Measurements from ENCODE around the gene GRK5. TPM values are rescaled to one million over a fixed set of nuclear protein-coding genes. Genes with fewer than 3 reads are reported as not detected.

The GRK5 gene
- total RNA-seq, 1 experiment from 2014 or later = 58.2 TPM

GRCh38 chr10:119408072-119408471 is 200.7 kb downstream of the GRK5 start:
- no peaks in the 10 kb centered on the region for H3K4me1 ChIP-seq (ENCODE audit: insufficient read depth, low read length, poor library complexity, severe bottlenecking)
- intact Hi-C loops (cut with micrococcal nuclease; ENCODE audit: unreplicated experiment) = no loop called here
- ChIA-PET CTCF (no interaction called here), POLR2A (ENCODE audit: low non-redundant PET) (no interaction called here)
- H3K4me3 ChIP-seq (ENCODE audit: low read depth, low read length, poor library complexity, severe bottlenecking) = no peak overlapping the region
- TF ChIP-seq CTCF (conservative IDR thresholded peaks at IDR 0.05; ENCODE audit: low read depth, low read length) = no peak
- TF ChIP-seq EZH2 (IDR thresholded peaks at IDR 0.05; ENCODE audit: borderline replicate concordance, low read depth, low read length, poor library complexity, severe bottlenecking) = no peak
- no TSS peak for BruUV-seq (replicated peaks)
- H3K27me3 ChIP-seq (replicated peaks; ENCODE audit: insufficient read depth, low read depth, low read length, poor library complexity) = no peaks in the 10 kb centered on the region
- H3K27ac ChIP-seq (ENCODE audit: low read depth, low read length, poor library complexity, severe bottlenecking) = no peak overlapping the region
- DNase-seq (ENCODE audit: low spot score) = no peak
- peaks cover 2% of the 10 kb centered on the region for H3K36me3 ChIP-seq (ENCODE audit: insufficient read depth, low read length, poor library complexity, severe bottlenecking)
- no peaks in the 10 kb centered on the region for H3K9me3 ChIP-seq (ENCODE audit: low read depth, low read length, poor library complexity, severe bottlenecking)

- no peak overlapping the region for H3K27ac ChIP-seq (ENCODE audit: low read depth, low read length, poor library complexity, severe bottlenecking)
- H3K4me1 ChIP-seq (ENCODE audit: insufficient read depth, low read length, poor library complexity, severe bottlenecking) = no peaks in the 10 kb centered on the region
- no peak overlapping the region for H3K4me3 ChIP-seq (ENCODE audit: low read depth, low read length, poor library complexity, severe bottlenecking)
- ChIA-PET POLR2A (ENCODE audit: low non-redundant PET) (no interaction called here), CTCF (no interaction called here)
- BruUV-seq (replicated peaks) = no TSS peak
- no peak for TF ChIP-seq CTCF (conservative IDR thresholded peaks at IDR 0.05; ENCODE audit: low read depth, low read length)
- TF ChIP-seq EZH2 (IDR thresholded peaks at IDR 0.05; ENCODE audit: borderline replicate concordance, low read depth, low read length, poor library complexity, severe bottlenecking) = no peak
- H3K36me3 ChIP-seq (ENCODE audit: insufficient read depth, low read length, poor library complexity, severe bottlenecking) = peaks cover 2% of the 10 kb centered on the region
- H3K27me3 ChIP-seq (replicated peaks; ENCODE audit: insufficient read depth, low read depth, low read length, poor library complexity) = no peaks in the 10 kb centered on the region
- H3K9me3 ChIP-seq (ENCODE audit: low read depth, low read length, poor library complexity, severe bottlenecking) = no peaks in the 10 kb centered on the region
- intact Hi-C loops (cut with micrococcal nuclease; ENCODE audit: unreplicated experiment) = no loop called here
- DNase-seq (ENCODE audit: low spot score) = no peak
Observed at GRCh38 chr10:119408969-119409371, 201.6 kb downstream of the GRK5 start.

GRCh38 chr10:119409385-119409784 is 202.0 kb downstream of the GRK5 start:
- Histone ChIP-seq H3K4me3 (ENCODE audit: low read depth, low read length, poor library complexity, severe bottlenecking) (no peak overlapping the region), H3K36me3 (ENCODE audit: insufficient read depth, low read length, poor library complexity, severe bottlenecking) (peaks cover 2% of the 10 kb centered on the region), H3K27me3 (replicated peaks; ENCODE audit: insufficient read depth, low read depth, low read length, poor library complexity) (no peaks in the 10 kb centered on the region), H3K27ac (ENCODE audit: low read depth, low read length, poor library complexity, severe bottlenecking) (no peak overlapping the region), H3K9me3 (ENCODE audit: low read depth, low read length, poor library complexity, severe bottlenecking) (no peaks in the 10 kb centered on the region), H3K4me1 (ENCODE audit: insufficient read depth, low read length, poor library complexity, severe bottlenecking) (no peaks in the 10 kb centered on the region)
- no peak for TF ChIP-seq EZH2 (IDR thresholded peaks at IDR 0.05; ENCODE audit: borderline replicate concordance, low read depth, low read length, poor library complexity, severe bottlenecking)
- TF ChIP-seq CTCF (conservative IDR thresholded peaks at IDR 0.05; ENCODE audit: low read depth, low read length) = no peak
- CTCF ChIA-PET = no interaction called here
- DNase-seq (ENCODE audit: low spot score) = no peak
- BruUV-seq (replicated peaks) = no TSS peak
- intact Hi-C loops (cut with micrococcal nuclease; ENCODE audit: unreplicated experiment) = no loop called here
- POLR2A ChIA-PET (ENCODE audit: low non-redundant PET) = no interaction called here
